Common myeloid progenitor, CD34-positive (primary cell): ENCODE data around the gene TNFRSF18.

ENCODE experiments used
- CTCF ChIA-PET: fragments of 350-600 bp; sonication (Branson Sonifier 250); formaldehyde crosslinking; loops from one replicate; lab custom pipeline; 2021; ENCODE audit warnings: antibody characterized with exemption; lab: Charles Lee
- POLR2A ChIA-PET: fragments of 350-600 bp; sonication (Branson Sonifier 250); formaldehyde crosslinking; loops from one replicate; lab custom pipeline; 2021; ENCODE audit warnings: antibody characterized with exemption; lab: Charles Lee
- DNase-seq, 3 donors: peaks; one replicate each; pipeline versions ENCODE4 v3.0.0 to v3.0.0-alpha.2; 2013
- H3K27ac ChIP-seq, 2 experiments: 1 replicate in 1 of 2; 2 replicates in 1 of 2; pipeline ENCODE4 v1.7.0; 2013; ENCODE audit warnings: inconsistent platforms in 2 of 2, low read length in 2 of 2, mild to moderate bottlenecking in 2 of 2, low read depth in 1 of 2, moderate library complexity in 1 of 2; ENCODE audit not compliant: severe bottlenecking in 2 of 2, insufficient read depth in 1 of 2, poor library complexity in 1 of 2
- H3K27me3 ChIP-seq, 5 experiments: replicated peaks in 2 of 5; 1 replicate in 3 of 5; 2 replicates in 2 of 5; pipeline versions ENCODE4 v1.6.1 to v1.7.0; 2013; ENCODE audit warnings: low read length in 4 of 5, mild to moderate bottlenecking in 2 of 5, moderate library complexity in 2 of 5, inconsistent platforms in 1 of 5; ENCODE audit not compliant: insufficient read depth in 5 of 5, control insufficient read depth in 4 of 5
- H3K36me3 ChIP-seq, 4 experiments: 1 replicate in 2 of 4; 2 replicates in 2 of 4; pipeline versions ENCODE4 v1.6.1 to v1.7.0; 2013; ENCODE audit warnings: low read length in 3 of 4, control low read depth in 1 of 4, mild to moderate bottlenecking in 1 of 4; ENCODE audit not compliant: control insufficient read depth in 4 of 4, insufficient read depth in 4 of 4
- H3K4me1 ChIP-seq, 4 experiments: 1 replicate in 3 of 4; 2 replicates in 1 of 4; pipeline versions ENCODE4 v1.6.1 to v1.7.1; 2013; ENCODE audit warnings: low read length in 3 of 4, mild to moderate bottlenecking in 3 of 4, control low read depth in 1 of 4, inconsistent platforms in 1 of 4, moderate library complexity in 1 of 4; ENCODE audit not compliant: control insufficient read depth in 4 of 4, insufficient read depth in 4 of 4; ENCODE audit errors: control extremely low read depth in 1 of 4
- H3K4me3 ChIP-seq, 7 experiments: 1 replicate in 4 of 7; 2 replicates in 3 of 7; pipeline versions ENCODE4 v1.5.1 to v1.7.0; 2013; ENCODE audit warnings: mild to moderate bottlenecking in 7 of 7, low read length in 6 of 7, moderate library complexity in 6 of 7, inconsistent platforms in 2 of 7, low read depth in 2 of 7, control low read depth in 1 of 7; ENCODE audit not compliant: insufficient read depth in 4 of 7, control insufficient read depth in 1 of 7; ENCODE audit errors: extremely low read depth in 1 of 7
- H3K9me3 ChIP-seq, 5 experiments: 1 replicate in 4 of 5; 2 replicates in 1 of 5; pipeline versions ENCODE4 v1.6.1 to v1.7.1; 2013; ENCODE audit warnings: low read length in 4 of 5, mild to moderate bottlenecking in 2 of 5, inconsistent platforms in 1 of 5, low read depth in 1 of 5, moderate library complexity in 1 of 5; ENCODE audit not compliant: control insufficient read depth in 4 of 5, insufficient read depth in 2 of 5; ENCODE audit errors: control extremely low read depth in 1 of 5
- WGBS: methylation state at CpG from one replicate; pipeline ENCODE4 v1.1.5; 2013; ENCODE audit not compliant: insufficient coverage; 5-methylcytosine and 5-hydroxymethylcytosine counted together

Gene TNFRSF18

GRCh38 chr1:1171161-1171545 is 35.2 kb downstream of the TNFRSF18 start:
- Histone ChIP-seq H3K4me3 (no peak overlapping the region), H3K9me3 (peaks cover 0 to 3% (median 0%) of the 10 kb centered on the region in 5 experiments), H3K27ac (no peak overlapping the region), H3K36me3 (no peaks in the 10 kb centered on the region), H3K27me3 (peaks cover 0 to 38% (median 4%) of the 10 kb centered on the region in 5 experiments), H3K4me1 (peaks cover 0 to 60% (median 32%) of the 10 kb centered on the region in 4 experiments)
- DNase-seq = no peak
- CTCF ChIA-PET = interaction anchor here (0.6 to 1.0 kb wide), 2 partner anchors 24 to 27 kb away, joined by 3 read pairs; no protein-coding TSS in a partner anchor
- POLR2A ChIA-PET = no interaction called here
- 100% methylated on average over 5 of the region's 12 CpGs for WGBS

- peaks cover 0 to 31% (median 4%) of the 10 kb centered on the region in 5 experiments for H3K27me3 ChIP-seq
- no peak overlapping the region for H3K27ac ChIP-seq
- no peak overlapping the region for H3K4me3 ChIP-seq
- H3K9me3 ChIP-seq = peaks cover 0 to 3% (median 0%) of the 10 kb centered on the region in 5 experiments
- ChIA-PET POLR2A (interaction anchor here (0.9 kb wide), 1 partner anchor 9 kb away, joined by 3 read pairs; no protein-coding TSS in a partner anchor), CTCF (interaction anchor here (0.6 to 1.8 kb wide), 7 partner anchors 11 to 54 kb away, joined by 3 to 6 read pairs (median 3); no protein-coding TSS in a partner anchor)
- no peaks in the 10 kb centered on the region for H3K36me3 ChIP-seq
- peaks cover 0 to 66% (median 34%) of the 10 kb centered on the region in 4 experiments for H3K4me1 ChIP-seq
- DNase-seq = no peak
- WGBS = 46% methylated on average over 16 of the region's 26 CpGs
Observed at GRCh38 chr1:1170215-1171091, 35.9 kb downstream of the TNFRSF18 start.

GRCh38 chr1:1169429-1170214 is 36.8 kb downstream of the TNFRSF18 start:
- Histone ChIP-seq H3K27ac (no peak overlapping the region), H3K36me3 (no peaks in the 10 kb centered on the region), H3K9me3 (no peaks in the 10 kb centered on the region), H3K4me1 (peaks cover 0 to 66% (median 34%) of the 10 kb centered on the region in 4 experiments), H3K27me3 (peaks cover 0 to 30% (median 4%) of the 10 kb centered on the region in 5 experiments), H3K4me3 (no peak overlapping the region)
- ChIA-PET POLR2A (interaction anchor here (0.9 to 1.5 kb wide), 3 partner anchors 8 to 43 kb away, joined by 3 to 4 read pairs (median 4); no protein-coding TSS in a partner anchor), CTCF (interaction anchor here (0.8 to 1.8 kb wide), 5 partner anchors 10 to 53 kb away, joined by 3 to 6 read pairs (median 4); no protein-coding TSS in a partner anchor)
- WGBS = 75% methylated on average over 21 of the region's 32 CpGs
- no peak for DNase-seq

- DNase-seq = no peak
- peaks cover 0 to 61% (median 27%) of the 10 kb centered on the region in 4 experiments for H3K4me1 ChIP-seq
- CTCF ChIA-PET = interaction anchor here (0.6 to 1.8 kb wide), 4 partner anchors 9 to 109 kb away, joined by 3 to 6 read pairs (median 4); no protein-coding TSS in a partner anchor
Observed at GRCh38 chr1:1168451-1169411, 37.7 kb downstream of the TNFRSF18 start.

GRCh38 chr1:1167841-1168450 is 38.4 kb downstream of the TNFRSF18 start:
- H3K27ac ChIP-seq = no peak overlapping the region
- peaks cover 0 to 23% (median 0%) of the 10 kb centered on the region in 5 experiments for H3K27me3 ChIP-seq
- no peak overlapping the region for H3K4me3 ChIP-seq
- peaks cover 0 to 54% (median 20%) of the 10 kb centered on the region in 4 experiments for H3K4me1 ChIP-seq
- POLR2A ChIA-PET = interaction anchor here (1.3 kb wide), 1 partner anchor 11 kb away, joined by 4 read pairs; no protein-coding TSS in a partner anchor
- 92% methylated on average over 28 of the region's 36 CpGs for WGBS
- H3K36me3 ChIP-seq = no peaks in the 10 kb centered on the region
- H3K9me3 ChIP-seq = no peaks in the 10 kb centered on the region
- CTCF ChIA-PET = interaction anchor here (0.6 kb wide), 1 partner anchor 108 kb away, joined by 3 read pairs; no protein-coding TSS in a partner anchor
- DNase-seq = no peak

More at GRCh38 chr1:1168451-1169411, 37.7 kb downstream of the TNFRSF18 start:
- POLR2A ChIA-PET = interaction anchor here (0.9 to 1.5 kb wide), 3 partner anchors 8 to 44 kb away, joined by 3 to 4 read pairs (median 4); no protein-coding TSS in a partner anchor
- H3K9me3 ChIP-seq = no peaks in the 10 kb centered on the region
- no peaks in the 10 kb centered on the region for H3K36me3 ChIP-seq
- no peak overlapping the region for H3K27ac ChIP-seq
- H3K27me3 ChIP-seq = peaks cover 0 to 26% (median 2%) of the 10 kb centered on the region in 5 experiments
- H3K4me3 ChIP-seq = no peak overlapping the region
- 95% methylated on average over 34 of the region's 37 CpGs for WGBS
